ENCODE results near the gene CPT1A.

CPT1A gene

DNA sequence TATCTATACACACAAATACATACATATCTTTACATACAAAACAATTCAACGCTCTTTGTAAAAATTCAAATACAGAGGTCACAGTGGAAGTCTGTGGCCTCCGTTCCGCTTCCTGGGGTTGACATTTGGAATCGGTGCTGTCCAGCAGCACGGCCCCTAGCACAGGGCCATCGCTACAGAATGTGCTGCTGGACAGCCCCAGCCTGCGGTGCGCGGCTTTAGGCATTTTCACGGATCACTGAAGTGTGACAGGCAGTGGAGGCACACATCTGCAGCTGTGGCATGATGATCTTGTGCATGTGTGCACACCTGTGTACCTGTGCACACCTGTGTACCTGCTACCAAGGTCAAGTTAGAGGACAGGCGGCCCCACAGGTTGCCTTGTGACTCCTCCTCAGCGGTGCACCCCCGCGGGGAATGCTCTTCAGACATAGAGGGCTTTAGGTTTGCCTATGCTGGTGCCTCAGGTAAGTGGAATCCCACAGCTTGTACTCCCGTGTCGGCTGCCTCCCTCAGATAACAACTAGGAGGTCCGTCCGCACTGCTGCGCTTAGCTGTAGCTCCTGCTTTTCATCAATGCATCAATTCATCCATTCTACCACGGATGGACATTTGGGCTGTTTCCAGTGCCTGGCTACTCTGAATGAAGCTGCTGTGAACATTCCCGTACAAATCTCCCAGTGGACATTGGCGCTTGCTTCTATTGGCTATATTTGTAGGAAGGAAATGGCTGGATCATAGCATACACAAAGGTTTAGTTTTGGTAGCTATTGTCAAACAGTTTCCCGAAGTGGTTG lies 127.5 kb downstream of the CPT1A start:
- H3K4me3 ChIP-seq (ENCODE audit: low read depth, low read length) = no peak overlapping the region

DNA sequence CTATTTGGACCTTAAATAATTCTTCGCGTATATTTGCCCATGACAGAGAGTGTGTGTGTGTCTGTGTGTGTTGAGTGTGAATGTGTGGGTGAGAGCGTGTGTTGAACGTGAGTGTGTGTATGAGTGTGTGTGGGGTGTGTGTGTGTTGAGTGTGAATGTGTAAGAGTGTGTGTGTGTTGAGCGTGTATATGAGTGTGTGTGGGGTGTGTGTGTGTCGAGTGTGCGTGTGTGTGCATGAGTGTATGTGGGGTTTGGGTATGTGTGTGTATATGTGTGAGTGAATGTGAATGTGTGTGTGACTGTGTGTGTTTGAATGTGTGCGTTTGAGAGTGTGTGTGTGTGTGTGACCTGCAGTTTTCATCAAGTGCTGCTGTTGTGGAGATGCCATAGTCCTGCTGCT lies 130.6 kb downstream of the CPT1A start:
- H3K4me3 ChIP-seq (ENCODE audit: low read depth, low read length) = no peak overlapping the region

DNA sequence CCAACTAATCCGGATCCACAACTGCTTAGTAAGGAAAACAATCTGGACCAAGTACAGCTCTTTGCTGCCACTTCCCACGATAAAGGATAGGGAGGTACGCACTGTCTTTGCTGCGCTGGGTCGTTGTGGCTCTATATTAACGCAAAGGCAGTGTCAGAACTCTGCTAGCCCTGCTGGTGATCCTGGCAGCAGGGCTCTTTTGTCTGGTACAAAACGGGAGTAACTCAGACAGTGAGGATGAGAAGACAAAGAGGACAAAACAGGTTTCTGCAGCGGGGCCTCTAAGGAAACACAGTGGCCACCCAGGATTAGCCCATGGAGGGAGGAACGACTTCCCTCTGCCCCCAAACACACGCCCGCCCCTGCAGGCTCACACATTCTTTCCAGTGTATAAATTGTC lies 131.3 kb downstream of the CPT1A start:
- no peak overlapping the region for H3K4me3 ChIP-seq (ENCODE audit: low read depth, low read length)

DNA sequence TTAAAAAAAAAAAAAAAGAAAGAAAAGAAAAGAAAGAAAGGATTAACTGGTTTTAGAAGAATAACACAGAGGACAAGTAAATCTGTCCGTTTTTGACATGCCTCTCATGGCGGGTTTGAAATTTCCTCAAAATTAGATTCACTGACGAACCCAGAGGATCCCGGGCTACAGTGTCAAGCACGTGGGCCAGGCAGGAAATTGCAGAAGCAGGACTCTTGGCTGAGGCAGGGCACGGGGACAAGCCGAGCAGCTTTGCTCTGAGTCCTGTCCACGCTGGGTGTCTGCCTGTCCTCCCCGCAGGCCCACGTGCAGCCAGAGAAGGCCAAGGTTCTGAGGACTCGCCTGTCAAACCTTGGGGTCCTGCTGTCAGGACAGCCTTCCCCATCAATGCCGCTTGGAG lies 132.7 kb downstream of the CPT1A start:
- no peak overlapping the region for H3K4me3 ChIP-seq (ENCODE audit: low read depth, low read length)

DNA sequence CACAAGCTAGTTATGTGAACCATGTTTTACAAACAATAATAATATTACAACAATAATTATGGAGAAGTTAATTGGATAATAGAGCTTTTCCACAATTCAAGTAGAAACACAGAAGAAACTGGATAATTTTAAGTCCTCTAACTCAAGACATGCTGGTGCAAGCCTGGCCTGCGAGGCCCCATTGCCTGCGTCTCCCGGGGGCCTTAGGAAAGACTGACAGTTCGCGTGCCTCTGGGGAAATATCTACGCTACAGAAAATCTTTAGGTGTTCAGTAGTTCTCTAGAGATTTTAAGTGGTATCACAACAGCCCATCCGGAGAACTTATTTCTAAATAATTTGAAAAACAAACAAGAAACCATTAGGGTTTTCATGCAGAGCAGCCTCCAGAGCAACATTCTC lies 134.2 kb downstream of the CPT1A start:
- no peak overlapping the region for H3K4me3 ChIP-seq (ENCODE audit: low read depth, low read length)

DNA sequence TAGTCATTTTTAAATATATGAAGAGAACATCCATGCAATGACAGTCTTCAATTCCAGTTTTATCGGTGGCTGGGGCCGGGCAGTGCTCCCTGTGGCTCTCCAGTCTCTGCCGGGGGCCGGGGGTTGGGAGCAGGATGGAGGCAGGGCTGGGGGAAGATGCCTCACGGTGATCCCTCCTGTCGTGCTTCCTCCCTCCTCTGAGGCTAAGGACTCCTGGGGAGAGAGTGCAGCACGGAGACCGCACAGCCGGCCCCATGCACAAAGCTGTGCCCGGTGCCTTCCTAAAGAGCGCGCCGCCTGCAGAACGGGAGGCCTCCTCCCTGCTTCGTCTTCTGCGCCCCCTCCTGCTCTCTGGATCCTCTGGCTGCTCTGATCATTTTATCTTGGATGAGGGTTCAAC lies 136.8 kb downstream of the CPT1A start:
- H3K4me3 ChIP-seq (ENCODE audit: low read depth, low read length) = no peak overlapping the region

All from iPS-11a (cell line).